HEK293 (cell line): ENCODE results near the gene LGR5.

Experiments
- CTCF ChIP-seq: fragments of 450-650 bp; formaldehyde crosslinking; IDR thresholded peaks from 2 replicates; pipeline ENCODE4 v1.5.1; 2016; ENCODE audit warnings: missing biosample characterization, missing genetic modification characterization
- MEIS1 ChIP-seq: sonication (generic); formaldehyde crosslinking; IDR thresholded peaks from 2 replicates; pipeline ENCODE4 v1.8.1; 2022; ENCODE audit warnings: missing genetic modification reagents, mild to moderate bottlenecking, borderline replicate concordance
- RBAK ChIP-seq: fragments of 450-650 bp; formaldehyde crosslinking; IDR thresholded peaks from 2 replicates; pipeline ENCODE4 v1.5.1; 2016; ENCODE audit warnings: missing biosample characterization, missing genetic modification characterization
- ZBTB6 ChIP-seq: fragments of 450-650 bp; formaldehyde crosslinking; IDR thresholded peaks from 2 replicates; pipeline ENCODE4 v1.5.1; 2017; ENCODE audit warnings: missing biosample characterization, missing genetic modification characterization
- ZBTB7A ChIP-seq: fragments of 450-650 bp; formaldehyde crosslinking; IDR thresholded peaks from 2 replicates; pipeline ENCODE4 v1.5.1; 2016; ENCODE audit warnings: low read depth, missing biosample characterization, missing genetic modification characterization
- ZNF239 ChIP-seq: fragments of 450-650 bp; formaldehyde crosslinking; IDR thresholded peaks from 2 replicates; pipeline ENCODE4 v1.5.1; 2016; ENCODE audit warnings: missing biosample characterization, missing genetic modification characterization
- ZNF266 ChIP-seq: fragments of 450-650 bp; formaldehyde crosslinking; IDR thresholded peaks from 2 replicates; pipeline ENCODE4 v1.5.1; 2016; ENCODE audit warnings: missing biosample characterization, missing genetic modification characterization, low read depth
- ZNF366 ChIP-seq: fragments of 450-650 bp; formaldehyde crosslinking; conservative IDR thresholded peaks from 2 replicates; pipeline ENCODE4 v1.5.1; 2016; ENCODE audit warnings: missing biosample characterization, missing genetic modification characterization
- ZNF433 ChIP-seq: fragments of 450-650 bp; formaldehyde crosslinking; IDR thresholded peaks from 2 replicates; pipeline ENCODE4 v1.5.1; 2016; ENCODE audit warnings: missing biosample characterization, missing genetic modification characterization, low read depth
- ZNF510 ChIP-seq: fragments of 450-650 bp; formaldehyde crosslinking; IDR thresholded peaks from 2 replicates; pipeline ENCODE4 v1.5.1; 2018; ENCODE audit warnings: mild to moderate bottlenecking, missing genetic modification characterization, missing biosample characterization; ENCODE audit not compliant: insufficient replicate concordance
- ZNF513 ChIP-seq: fragments of 450-650 bp; IDR thresholded peaks from 2 replicates; pipeline ENCODE4 v1.5.1; 2018; ENCODE audit warnings: missing biosample characterization, missing genetic modification characterization
- ZNF707 ChIP-seq: fragments of 450-650 bp; formaldehyde crosslinking; IDR thresholded peaks from 2 replicates; pipeline ENCODE4 v1.5.1; 2016; ENCODE audit warnings: missing biosample characterization, missing genetic modification characterization
- ZXDB ChIP-seq: fragments of 450-650 bp; formaldehyde crosslinking; IDR thresholded peaks from 2 replicates; pipeline ENCODE4 v1.5.1; 2016; ENCODE audit warnings: missing biosample characterization, missing genetic modification characterization

GRCh38 chr12:71417181-71417580 is 22.4 kb upstream of the LGR5 start:
- TF ChIP-seq CTCF (tag by site-specific recombination) (no peak), ZNF239 (tag by site-specific recombination) (no peak), ZNF433 (no peak), MEIS1 (CRISPR knock-in tag) (no peak), ZXDB (tag by site-specific recombination) (no peak), ZNF707 (no peak), ZBTB6 (no peak), ZBTB7A (tag by site-specific recombination) (no peak), ZNF513 (tag by site-specific recombination) (no peak), ZNF266 (tag by site-specific recombination) (no peak), RBAK (tag by site-specific recombination) (no peak), ZNF366 (no peak), ZNF510 (tag by site-specific recombination) (no peak)
